HL-60 (cell line): Measurements from ENCODE around the gene FOCAD.

Experiments
- POLR2AphosphoS5 ChIP-seq: IDR thresholded peaks from 2 replicates; pipeline ENCODE4 v1.6.1; 2012; ENCODE audit warnings: low read depth
- TF ChIP-seq, protein P1 (sequence below): IDR thresholded peaks from one replicate; pipeline ENCODE4 v1.5.1; 2011; ENCODE audit warnings: low read length, control low read depth, inconsistent platforms; ENCODE audit not compliant: insufficient read depth
- TF ChIP-seq, protein P2 (sequence below): IDR thresholded peaks from 2 replicates; pipeline ENCODE4 v1.6.1; 2012; ENCODE audit warnings: low read depth; ENCODE audit not compliant: insufficient replicate concordance

- TF ChIP-seq, protein P1, sequence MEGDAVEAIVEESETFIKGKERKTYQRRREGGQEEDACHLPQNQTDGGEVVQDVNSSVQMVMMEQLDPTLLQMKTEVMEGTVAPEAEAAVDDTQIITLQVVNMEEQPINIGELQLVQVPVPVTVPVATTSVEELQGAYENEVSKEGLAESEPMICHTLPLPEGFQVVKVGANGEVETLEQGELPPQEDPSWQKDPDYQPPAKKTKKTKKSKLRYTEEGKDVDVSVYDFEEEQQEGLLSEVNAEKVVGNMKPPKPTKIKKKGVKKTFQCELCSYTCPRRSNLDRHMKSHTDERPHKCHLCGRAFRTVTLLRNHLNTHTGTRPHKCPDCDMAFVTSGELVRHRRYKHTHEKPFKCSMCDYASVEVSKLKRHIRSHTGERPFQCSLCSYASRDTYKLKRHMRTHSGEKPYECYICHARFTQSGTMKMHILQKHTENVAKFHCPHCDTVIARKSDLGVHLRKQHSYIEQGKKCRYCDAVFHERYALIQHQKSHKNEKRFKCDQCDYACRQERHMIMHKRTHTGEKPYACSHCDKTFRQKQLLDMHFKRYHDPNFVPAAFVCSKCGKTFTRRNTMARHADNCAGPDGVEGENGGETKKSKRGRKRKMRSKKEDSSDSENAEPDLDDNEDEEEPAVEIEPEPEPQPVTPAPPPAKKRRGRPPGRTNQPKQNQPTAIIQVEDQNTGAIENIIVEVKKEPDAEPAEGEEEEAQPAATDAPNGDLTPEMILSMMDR: no peak
- TF ChIP-seq, protein P2, sequence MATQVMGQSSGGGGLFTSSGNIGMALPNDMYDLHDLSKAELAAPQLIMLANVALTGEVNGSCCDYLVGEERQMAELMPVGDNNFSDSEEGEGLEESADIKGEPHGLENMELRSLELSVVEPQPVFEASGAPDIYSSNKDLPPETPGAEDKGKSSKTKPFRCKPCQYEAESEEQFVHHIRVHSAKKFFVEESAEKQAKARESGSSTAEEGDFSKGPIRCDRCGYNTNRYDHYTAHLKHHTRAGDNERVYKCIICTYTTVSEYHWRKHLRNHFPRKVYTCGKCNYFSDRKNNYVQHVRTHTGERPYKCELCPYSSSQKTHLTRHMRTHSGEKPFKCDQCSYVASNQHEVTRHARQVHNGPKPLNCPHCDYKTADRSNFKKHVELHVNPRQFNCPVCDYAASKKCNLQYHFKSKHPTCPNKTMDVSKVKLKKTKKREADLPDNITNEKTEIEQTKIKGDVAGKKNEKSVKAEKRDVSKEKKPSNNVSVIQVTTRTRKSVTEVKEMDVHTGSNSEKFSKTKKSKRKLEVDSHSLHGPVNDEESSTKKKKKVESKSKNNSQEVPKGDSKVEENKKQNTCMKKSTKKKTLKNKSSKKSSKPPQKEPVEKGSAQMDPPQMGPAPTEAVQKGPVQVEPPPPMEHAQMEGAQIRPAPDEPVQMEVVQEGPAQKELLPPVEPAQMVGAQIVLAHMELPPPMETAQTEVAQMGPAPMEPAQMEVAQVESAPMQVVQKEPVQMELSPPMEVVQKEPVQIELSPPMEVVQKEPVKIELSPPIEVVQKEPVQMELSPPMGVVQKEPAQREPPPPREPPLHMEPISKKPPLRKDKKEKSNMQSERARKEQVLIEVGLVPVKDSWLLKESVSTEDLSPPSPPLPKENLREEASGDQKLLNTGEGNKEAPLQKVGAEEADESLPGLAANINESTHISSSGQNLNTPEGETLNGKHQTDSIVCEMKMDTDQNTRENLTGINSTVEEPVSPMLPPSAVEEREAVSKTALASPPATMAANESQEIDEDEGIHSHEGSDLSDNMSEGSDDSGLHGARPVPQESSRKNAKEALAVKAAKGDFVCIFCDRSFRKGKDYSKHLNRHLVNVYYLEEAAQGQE: no peak
- no peak for TF ChIP-seq POLR2AphosphoS5
These were observed 24.5 kb upstream of the FOCAD start for GRCh38 chr9:20659474-20659967.
